GM23248 (cell line): ENCODE results near the gene SLC35G3.

Source experiments
- EZH2 ChIP-seq: fragments of 200-600 bp; sonication (generic); IDR thresholded peaks from 2 replicates; pipeline ENCODE4 v1.6.1; 2018; ENCODE audit warnings: antibody characterized with exemption, mild to moderate bottlenecking; ENCODE audit not compliant: insufficient read depth, poor library complexity, severe bottlenecking
- EZH2phosphoT487 ChIP-seq: fragments of 200-600 bp; sonication (generic); IDR thresholded peaks from 2 replicates; pipeline ENCODE4 v1.6.1; 2018; ENCODE audit warnings: antibody characterized with exemption, moderate library complexity, mild to moderate bottlenecking, low read depth; ENCODE audit not compliant: insufficient read depth

DNA sequence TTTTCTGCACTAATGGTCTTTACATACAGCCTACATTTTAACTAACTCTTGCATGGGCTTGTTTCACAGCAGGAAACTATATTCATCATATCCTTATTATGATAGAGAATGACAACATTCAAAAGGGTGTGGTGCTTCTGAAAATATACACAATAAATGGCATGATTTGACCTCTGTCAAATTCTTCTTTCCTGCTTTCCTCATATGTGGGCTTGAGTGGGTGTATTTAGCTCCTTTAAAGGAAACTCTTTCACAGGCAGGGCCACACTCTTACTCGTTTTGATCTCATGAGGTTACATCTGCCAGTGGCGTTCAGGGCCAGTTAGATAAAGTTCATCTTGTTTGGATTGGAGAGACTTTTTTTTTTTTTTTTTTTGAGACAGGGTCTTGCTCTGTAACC is 6.1 kb downstream of the SLC35G3 start:
- TF ChIP-seq EZH2phosphoT487 (no peak), EZH2 (no peak)
